ENCODE data around the gene TLR9.

Gene TLR9

GRCh38 chr3:52211268-52211891 is 14.1 kb downstream of the TLR9 start:
- DNase-seq (ENCODE audit: extremely low read depth, low read depth): no peak
- no peak for TF ChIP-seq CTCF (IDR thresholded peaks at IDR 0.05; ENCODE audit: low read depth, low read length)

GRCh38 chr3:52210550-52211046 is 14.8 kb downstream of the TLR9 start:
- no peak for TF ChIP-seq CTCF (IDR thresholded peaks at IDR 0.05; ENCODE audit: low read depth, low read length)
- no peak for DNase-seq (ENCODE audit: extremely low read depth, low read depth)

- no peak for DNase-seq (ENCODE audit: extremely low read depth, low read depth)
- no peak for TF ChIP-seq CTCF (IDR thresholded peaks at IDR 0.05; ENCODE audit: low read depth, low read length)
Observed at GRCh38 chr3:52210037-52210436, 15.4 kb downstream of the TLR9 start.

GRCh38 chr3:52208556-52208955 is 16.9 kb downstream of the TLR9 start:
- TF ChIP-seq CTCF (IDR thresholded peaks at IDR 0.05; ENCODE audit: low read depth, low read length): no peak

GRCh38 chr3:52205727-52206372 is 19.6 kb downstream of the TLR9 start:
- no peak for TF ChIP-seq CTCF (IDR thresholded peaks at IDR 0.05; ENCODE audit: low read depth, low read length)
- no peak for DNase-seq (ENCODE audit: extremely low read depth, low read depth)

More at GRCh38 chr3:52208556-52208955, 16.9 kb downstream of the TLR9 start:
- no peak for DNase-seq (ENCODE audit: extremely low read depth, low read depth)

GRCh38 chr3:52204337-52205073 is 20.9 kb downstream of the TLR9 start:
- no peak for DNase-seq (ENCODE audit: extremely low read depth, low read depth)
- no peak for TF ChIP-seq CTCF (IDR thresholded peaks at IDR 0.05; ENCODE audit: low read depth, low read length)

GRCh38 chr3:52203701-52204100 is 21.7 kb downstream of the TLR9 start:
- no peak for DNase-seq (ENCODE audit: extremely low read depth, low read depth)
- no peak for TF ChIP-seq CTCF (IDR thresholded peaks at IDR 0.05; ENCODE audit: low read depth, low read length)
